Activated CD8-positive, alpha-beta T cell treated with anti-CD3 and anti-CD28 coated beads for 36 hours (primary cell): ENCODE measurements around the gene GPR32. TPM values are rescaled to one million over a fixed set of nuclear protein-coding genes. Genes with fewer than 3 reads are reported as not detected.

ENCODE experiments used
- ATAC-seq: fragments of 200-7000 bp; cut with Tn5 transposase; one replicate; pipeline ENCODE4 v1.10.0; 2021; ENCODE audit warnings: mild to moderate bottlenecking, moderate library complexity
- CTCF ChIA-PET: fragments of 350-600 bp; sonication (Branson Sonifier 250); formaldehyde crosslinking; loops from one replicate; lab custom pipeline; 2021; ENCODE audit warnings: antibody characterized with exemption; lab: Charles Lee
- POLR2A ChIA-PET: fragments of 350-600 bp; sonication (Branson Sonifier 250); formaldehyde crosslinking; loops from one replicate; lab custom pipeline; 2021; ENCODE audit warnings: antibody characterized with exemption; lab: Charles Lee
- DNase-seq: peaks from one replicate; pipeline ENCODE4 v3.0.0-alpha.2; 2020
- H3K27ac Mint-ChIP-seq: one replicate; pipeline ENCODE4 v1.8.0; 2021; ENCODE audit warnings: mild to moderate bottlenecking, mixed read lengths
- H3K27me3 Mint-ChIP-seq: one replicate; pipeline ENCODE4 v1.8.0; 2021; ENCODE audit warnings: mixed read lengths
- H3K36me3 Mint-ChIP-seq: one replicate; pipeline ENCODE4 v1.8.0; 2021; ENCODE audit warnings: low read depth, mixed read lengths
- H3K4me1 Mint-ChIP-seq: one replicate; pipeline ENCODE4 v1.8.0; 2021; ENCODE audit warnings: low read depth, mixed read lengths
- H3K4me3 Mint-ChIP-seq: one replicate; pipeline ENCODE4 v1.8.0; 2021; ENCODE audit warnings: mild to moderate bottlenecking, moderate library complexity, mixed read lengths
- H3K9me3 Mint-ChIP-seq: one replicate; pipeline ENCODE4 v1.8.0; 2021; ENCODE audit warnings: mixed read lengths
- CTCF ChIP-seq: fragments of 200-600 bp; IDR thresholded peaks from one replicate; pipeline ENCODE4 v1.8.0; 2022; ENCODE audit warnings: antibody characterized with exemption, mild to moderate bottlenecking
- intact Hi-C: fragments of 100-400 bp; cut with micrococcal nuclease; formaldehyde crosslinking; loops from one replicate; pipeline ENCODE4 v1.10.0; 2022
- total RNA-seq, 2 experiments: library from RNA; stranded (reverse); gene quantifications; one replicate each; pipeline ENCODE4 v1.2.3, GENCODE V29; 2021

GPR32 gene
- total RNA-seq, 2 experiments from 2014 or later: not detected

DNA sequence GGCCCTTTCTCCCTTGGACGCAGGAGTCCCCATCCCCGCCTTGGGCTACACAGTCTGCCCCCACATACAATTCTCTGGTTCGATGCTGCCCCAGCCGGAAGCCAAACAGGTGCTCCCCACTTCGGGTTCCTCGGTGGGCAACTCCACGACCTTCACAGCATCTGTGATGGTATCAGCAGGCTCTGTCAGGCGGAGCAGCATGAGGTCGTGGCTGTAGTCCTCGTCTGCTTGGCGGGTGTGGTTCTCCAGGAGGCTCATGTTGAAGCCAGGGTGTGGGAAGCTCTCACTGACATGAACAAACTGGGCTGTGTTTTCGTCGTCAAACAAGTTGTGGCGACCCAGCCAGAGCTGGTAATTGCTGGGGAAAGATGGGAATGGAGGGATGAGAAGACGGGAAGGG, 49.8 kb downstream of the GPR32 start:
- DNase-seq (no peak), ATAC-seq (no peak)
- Mint-ChIP-seq H3K9me3 (no peaks in the 10 kb centered on the region), H3K4me1 (peaks cover 40% of the 10 kb centered on the region), H3K36me3 (peaks cover 3% of the 10 kb centered on the region), H3K4me3 (peak overlapping the region; percentile 32), H3K27ac (no peak overlapping the region), H3K27me3 (peaks cover 69% of the 10 kb centered on the region)
- no peak for TF ChIP-seq CTCF
- intact Hi-C loops: no loop called here
- POLR2A ChIA-PET: interaction anchor here (0.6 to 2.7 kb wide), 3 partner anchors 15 to 22 kb away, joined by 3 to 9 read pairs (median 7); no protein-coding TSS in a partner anchor
- CTCF ChIA-PET: interaction anchor here (1.0 kb wide), 1 partner anchor 9 kb away, joined by 3 read pairs; no protein-coding TSS in a partner anchor

DNA sequence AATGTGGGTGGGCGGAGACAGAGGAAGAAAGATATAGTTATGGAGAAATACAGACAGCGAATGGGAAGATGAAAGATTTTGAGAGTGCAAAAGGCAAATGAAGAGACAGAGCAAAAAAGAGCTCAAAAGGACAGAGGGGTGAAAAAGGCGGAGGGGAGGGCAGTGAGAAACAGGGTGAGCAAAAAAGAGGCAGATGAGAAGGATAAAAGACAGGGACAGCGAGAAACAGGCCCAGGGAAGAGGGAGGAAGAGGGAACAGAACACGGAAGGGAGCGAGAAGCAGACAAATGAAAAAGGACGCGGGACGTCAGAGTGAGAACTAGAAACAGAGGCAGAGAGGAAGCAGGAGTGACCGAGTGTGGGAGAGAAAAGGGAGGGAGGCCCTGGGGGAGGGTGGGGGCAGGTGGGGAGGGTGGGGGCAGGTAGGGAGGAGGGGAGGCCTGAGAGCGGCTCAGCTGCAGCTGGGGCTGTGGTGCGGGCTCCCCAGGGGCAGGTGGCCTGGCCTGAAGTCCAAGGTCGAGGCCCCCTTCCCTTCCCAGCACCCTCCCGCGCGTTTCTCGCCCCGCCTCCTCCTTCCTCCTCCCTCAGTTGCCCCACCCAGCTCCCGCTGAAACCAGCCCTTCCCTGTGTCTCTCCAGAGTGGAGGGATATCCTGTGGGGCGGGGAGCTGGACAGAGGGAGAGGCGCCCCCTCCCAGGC, 50.4 kb downstream of the GPR32 start:
- intact Hi-C loops: no loop called here
- ChIA-PET POLR2A (interaction anchor here (0.5 to 2.7 kb wide), 3 partner anchors 16 to 261 kb away, joined by 4 to 9 read pairs (median 7); no protein-coding TSS in a partner anchor), CTCF (interaction anchor here (1.1 kb wide), 1 partner anchor 274 kb away, joined by 4 read pairs; no protein-coding TSS in a partner anchor)
- DNase-seq: no peak
- Mint-ChIP-seq H3K36me3 (peaks cover 3% of the 10 kb centered on the region), H3K27me3 (peaks cover 64% of the 10 kb centered on the region), H3K4me3 (peak overlapping the region; percentile 32), H3K4me1 (peaks cover 40% of the 10 kb centered on the region), H3K27ac (no peak overlapping the region), H3K9me3 (no peaks in the 10 kb centered on the region)
- ATAC-seq: no peak
- TF ChIP-seq CTCF: no peak

GRCh38 chr19:50821248-50821612, 51.0 kb downstream of the GPR32 start:
- POLR2A ChIA-PET: interaction anchor here (2.7 kb wide), 2 partner anchors 16 to 18 kb away, joined by 7 to 9 read pairs; no protein-coding TSS in a partner anchor
- H3K4me3 Mint-ChIP-seq: no peak overlapping the region
- intact Hi-C loops: no loop called here
- no peak overlapping the region for H3K27ac Mint-ChIP-seq
- H3K9me3 Mint-ChIP-seq: no peaks in the 10 kb centered on the region
- ATAC-seq (no peak), DNase-seq (no peak)
- peaks cover 63% of the 10 kb centered on the region for H3K27me3 Mint-ChIP-seq
- H3K4me1 Mint-ChIP-seq: peaks cover 37% of the 10 kb centered on the region
- CTCF ChIA-PET: interaction anchor here (1.1 kb wide), 1 partner anchor 274 kb away, joined by 4 read pairs; no protein-coding TSS in a partner anchor
- TF ChIP-seq CTCF: no peak
- H3K36me3 Mint-ChIP-seq: peaks cover 3% of the 10 kb centered on the region

Other genes with a start within 250 kb of the GPR32 start
- gene LRRC4B, start 202.0 kb upstream of the GPR32 start, total RNA-seq: not detected
- not detected for gene SYT3, start 130.6 kb upstream of the GPR32 start, total RNA-seq
- gene C19orf81, start 121.0 kb upstream of the GPR32 start, total RNA-seq: 1 to 10 TPM; 1.5 to 3.2 TPM
- gene SHANK1, start 50.7 kb upstream of the GPR32 start, total RNA-seq: under 1 TPM in 1 of 2 experiments, not detected in 1; 0.25 TPM
- 1 to 10 TPM; 2.2 to 2.7 TPM for gene CLEC11A, start 47.1 kb upstream of the GPR32 start, total RNA-seq
- not detected for gene ACP4, start 20.0 kb downstream of the GPR32 start, total RNA-seq
- gene KLK1, start 53.3 kb downstream of the GPR32 start, total RNA-seq: under 1 TPM; 0.65 to 0.83 TPM
- not detected for gene KLK15, start 63.1 kb downstream of the GPR32 start, total RNA-seq
- gene KLK3, start 84.5 kb downstream of the GPR32 start, total RNA-seq: not detected
- under 1 TPM; 0.51 to 0.90 TPM for gene KLK2, start 103.0 kb downstream of the GPR32 start, total RNA-seq
- gene KLK4, start 140.9 kb downstream of the GPR32 start, total RNA-seq: not detected
- not detected for gene KLK5, start 182.6 kb downstream of the GPR32 start, total RNA-seq
- gene KLK6, start 199.1 kb downstream of the GPR32 start, total RNA-seq: not detected
- gene KLK7, start 213.5 kb downstream of the GPR32 start, total RNA-seq: not detected
- gene KLK8, start 231.1 kb downstream of the GPR32 start, total RNA-seq: not detected
- not detected for gene KLK10, start 249.2 kb downstream of the GPR32 start, total RNA-seq